PC-9 (cell line): ENCODE measurements around the gene FNIP1. TPM values are rescaled to one million over a fixed set of nuclear protein-coding genes. Genes with fewer than 3 reads are reported as not detected.
A peak's percentile ranks its signal among the peaks of the same experiment; 100 is the strongest.

Source experiments
- BruUV-seq: library from RNA; stranded (reverse); fragments of 400-500 nt; replicated peaks from 2 replicates; lab custom pipeline; 2021; lab: Mats Ljungman, UMichigan
- CTCF ChIA-PET: fragments of 300-600 bp; sonication (Branson Sonifier 250); formaldehyde crosslinking; loops from one replicate; lab custom pipeline; 2022; ENCODE audit warnings: antibody characterized with exemption; lab: Charles Lee
- POLR2A ChIA-PET: fragments of 300-600 bp; sonication (Branson Sonifier 250); formaldehyde crosslinking; loops from one replicate; lab custom pipeline; 2022; ENCODE audit warnings: antibody characterized with exemption; ENCODE audit not compliant: unreplicated experiment; lab: Charles Lee
- DNase-seq, 2 experiments: peaks; one replicate each; pipeline versions ENCODE4 v3.0.0 to v3.0.0-alpha.2; 2015 to 2022; ENCODE audit warnings: mixed read lengths in 1 of 2
- H2AFZ ChIP-seq: fragments of 200-600 bp; sonication (generic); 2 replicates; pipeline ENCODE4 v1.8.1; 2017; ENCODE audit warnings: antibody characterized with exemption
- H3F3A ChIP-seq: fragments of 200-600 bp; sonication (generic); 2 replicates; pipeline ENCODE4 v1.8.1; 2017; ENCODE audit warnings: antibody characterized with exemption, mild to moderate bottlenecking, low read depth; ENCODE audit not compliant: insufficient read depth
- H3K27ac ChIP-seq: fragments of 200-600 bp; sonication (generic); 2 replicates; pipeline ENCODE4 v1.6.1; 2016; ENCODE audit warnings: mixed run types
- H3K27me3 ChIP-seq: fragments of 200-600 bp; sonication (generic); 2 replicates; pipeline ENCODE4 v1.6.1; 2016; ENCODE audit warnings: low read depth, mixed run types; ENCODE audit not compliant: insufficient read depth
- H3K36me3 ChIP-seq: fragments of 200-600 bp; sonication (generic); 2 replicates; pipeline ENCODE4 v1.6.1; 2016; ENCODE audit warnings: low read depth, mixed run types
- H3K4me1 ChIP-seq: fragments of 200-600 bp; sonication (generic); replicated peaks from 2 replicates; pipeline ENCODE4 v1.6.1; 2016; ENCODE audit warnings: mixed run types; ENCODE audit not compliant: insufficient read depth
- H3K4me2 ChIP-seq: fragments of 200-600 bp; sonication (generic); 2 replicates; pipeline ENCODE4 v1.6.1; 2017; ENCODE audit warnings: mixed run types
- H3K4me3 ChIP-seq: fragments of 200-600 bp; sonication (generic); 2 replicates; pipeline ENCODE4 v1.6.1; 2016; ENCODE audit warnings: mixed run types
- H3K79me2 ChIP-seq: fragments of 200-600 bp; sonication (generic); 2 replicates; pipeline ENCODE4 v1.6.1; 2017; ENCODE audit warnings: low read depth, mixed run types
- H3K9me2 ChIP-seq: fragments of 200-600 bp; sonication (generic); 2 replicates; pipeline ENCODE4 v1.8.1; 2017; ENCODE audit warnings: mild to moderate bottlenecking; ENCODE audit not compliant: insufficient read depth
- H3K9me3 ChIP-seq: fragments of 200-600 bp; sonication (generic); 2 replicates; pipeline ENCODE4 v1.8.1; 2016; ENCODE audit warnings: low read depth; ENCODE audit not compliant: insufficient read depth
- H4K20me1 ChIP-seq: fragments of 200-600 bp; sonication (generic); 2 replicates; pipeline ENCODE4 v1.8.1; 2017; ENCODE audit not compliant: insufficient read depth
- EZH2 ChIP-seq: fragments of 200-600 bp; sonication (generic); IDR thresholded peaks from 2 replicates; pipeline ENCODE4 v1.8.0; 2017; ENCODE audit warnings: antibody characterized with exemption, low read depth
- intact Hi-C: fragments of 100-400 bp; cut with micrococcal nuclease; formaldehyde crosslinking; loops from one replicate; pipeline ENCODE4 v1.10.0; 2022; ENCODE audit not compliant: unreplicated experiment
- total RNA-seq: library from RNA; stranded (reverse); gene quantifications from 2 replicates; pipeline ENCODE4 v1.2.3, GENCODE V29; 2021
- TF ChIP-seq, protein P1 (sequence below): fragments of 200-600 bp; sonication (generic); conservative IDR thresholded peaks from 2 replicates; pipeline ENCODE4 v1.6.1; 2017; ENCODE audit warnings: mixed run types, antibody characterized with exemption, mild to moderate bottlenecking, moderate library complexity

FNIP1 gene
- total RNA-seq, 1 experiment from 2014 or later: 23.5 TPM

DNA sequence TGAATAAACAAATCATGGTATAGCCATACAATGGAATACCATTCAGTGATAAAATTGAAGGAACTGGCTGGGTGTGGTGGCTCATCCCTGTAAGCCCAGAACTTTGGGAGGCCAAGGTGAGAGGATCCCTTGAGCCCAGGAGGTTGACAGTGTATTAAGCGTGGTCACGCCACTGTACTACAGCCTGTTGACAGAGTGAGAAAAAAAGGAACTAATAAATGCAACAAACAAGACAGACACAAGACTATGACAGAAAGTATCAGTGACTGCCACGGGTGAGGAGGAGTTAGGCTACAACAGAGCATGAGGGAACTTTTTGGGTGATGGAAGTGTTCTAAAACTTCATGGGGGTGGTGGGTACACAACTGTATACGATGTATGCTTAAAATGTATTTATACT, 2.2 kb downstream of the FNIP1 start:
- H2AFZ ChIP-seq: no peak overlapping the region
- peaks cover 52% of the 10 kb centered on the region for H4K20me1 ChIP-seq
- peaks cover 71% of the 10 kb centered on the region for H3K79me2 ChIP-seq
- ChIA-PET CTCF (no interaction called here), POLR2A (no interaction called here)
- peak overlapping the region; percentile 93 for H3K4me2 ChIP-seq
- H3K9me3 ChIP-seq: no peaks in the 10 kb centered on the region
- no peak for DNase-seq
- H3K9me2 ChIP-seq: no peaks in the 10 kb centered on the region
- no peaks in the 10 kb centered on the region for H3K27me3 ChIP-seq
- no peak overlapping the region for H3K27ac ChIP-seq
- no TSS peak for BruUV-seq
- peaks cover 14% of the 10 kb centered on the region for H3K4me1 ChIP-seq
- no peak for TF ChIP-seq EZH2
- TF ChIP-seq, protein P1, sequence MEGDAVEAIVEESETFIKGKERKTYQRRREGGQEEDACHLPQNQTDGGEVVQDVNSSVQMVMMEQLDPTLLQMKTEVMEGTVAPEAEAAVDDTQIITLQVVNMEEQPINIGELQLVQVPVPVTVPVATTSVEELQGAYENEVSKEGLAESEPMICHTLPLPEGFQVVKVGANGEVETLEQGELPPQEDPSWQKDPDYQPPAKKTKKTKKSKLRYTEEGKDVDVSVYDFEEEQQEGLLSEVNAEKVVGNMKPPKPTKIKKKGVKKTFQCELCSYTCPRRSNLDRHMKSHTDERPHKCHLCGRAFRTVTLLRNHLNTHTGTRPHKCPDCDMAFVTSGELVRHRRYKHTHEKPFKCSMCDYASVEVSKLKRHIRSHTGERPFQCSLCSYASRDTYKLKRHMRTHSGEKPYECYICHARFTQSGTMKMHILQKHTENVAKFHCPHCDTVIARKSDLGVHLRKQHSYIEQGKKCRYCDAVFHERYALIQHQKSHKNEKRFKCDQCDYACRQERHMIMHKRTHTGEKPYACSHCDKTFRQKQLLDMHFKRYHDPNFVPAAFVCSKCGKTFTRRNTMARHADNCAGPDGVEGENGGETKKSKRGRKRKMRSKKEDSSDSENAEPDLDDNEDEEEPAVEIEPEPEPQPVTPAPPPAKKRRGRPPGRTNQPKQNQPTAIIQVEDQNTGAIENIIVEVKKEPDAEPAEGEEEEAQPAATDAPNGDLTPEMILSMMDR: no peak
- H3F3A ChIP-seq: no peaks in the 10 kb centered on the region
- H3K36me3 ChIP-seq: 0 out of 2 replicates have a peak, but pooled peaks cover 3% of the 10 kb centered on the region
- intact Hi-C loops: no loop called here
- H3K4me3 ChIP-seq: peak overlapping the region; percentile 95; the same call in 1 of the 2 replicates

- POLR2A ChIA-PET: no interaction called here
- peaks cover 86% of the 10 kb centered on the region for H3K79me2 ChIP-seq
- CTCF ChIA-PET: no interaction called here
- H3K9me2 ChIP-seq: no peaks in the 10 kb centered on the region
- intact Hi-C loops: no loop called here
- 0 out of 2 replicates have a peak, but pooled peaks cover 3% of the 10 kb centered on the region for H3K36me3 ChIP-seq
- no peak overlapping the region for H3K4me2 ChIP-seq
- H3K9me3 ChIP-seq: no peaks in the 10 kb centered on the region
- no peak overlapping the region for H2AFZ ChIP-seq
- no peaks in the 10 kb centered on the region for H3K27me3 ChIP-seq
- TF ChIP-seq, protein P1: no peak
- no peak for TF ChIP-seq EZH2
- H3K4me1 ChIP-seq: peaks cover 14% of the 10 kb centered on the region
- no TSS peak for BruUV-seq
- DNase-seq: no peak
- no peaks in the 10 kb centered on the region for H3F3A ChIP-seq
- no peak overlapping the region for H3K4me3 ChIP-seq
- H4K20me1 ChIP-seq: peaks cover 65% of the 10 kb centered on the region
- no peak overlapping the region for H3K27ac ChIP-seq
These were observed 3.9 kb downstream of the FNIP1 start for GRCh38 chr5:131792896-131793295.

DNA sequence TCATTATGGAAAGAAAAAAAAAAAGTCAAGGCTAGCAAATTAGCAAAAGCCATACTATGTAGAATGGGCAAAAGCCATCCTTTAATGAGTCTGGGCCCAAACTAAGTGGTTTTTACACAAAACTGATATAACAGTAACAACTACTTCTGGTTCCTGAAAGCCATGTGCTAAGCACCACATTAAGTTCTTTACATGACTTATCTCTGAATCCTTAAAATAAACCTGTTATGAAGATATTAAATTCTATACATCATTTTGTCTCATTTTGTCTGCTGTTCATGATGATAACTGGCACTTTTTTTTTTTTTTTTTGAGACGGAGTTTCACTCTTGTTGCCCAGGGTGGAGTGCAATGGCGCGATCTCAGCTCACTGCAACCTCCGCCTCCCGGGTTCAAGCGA, 5.0 kb downstream of the FNIP1 start:
- peaks cover 14% of the 10 kb centered on the region for H3K4me1 ChIP-seq
- no TSS peak for BruUV-seq
- no peak for TF ChIP-seq EZH2
- TF ChIP-seq, protein P1: no peak
- no peaks in the 10 kb centered on the region for H3K27me3 ChIP-seq
- no peak for DNase-seq
- H4K20me1 ChIP-seq: peaks cover 75% of the 10 kb centered on the region
- POLR2A ChIA-PET: no interaction called here
- H3K4me2 ChIP-seq: no peak overlapping the region
- H3K9me2 ChIP-seq: no peaks in the 10 kb centered on the region
- CTCF ChIA-PET: no interaction called here
- H3K9me3 ChIP-seq: no peaks in the 10 kb centered on the region
- H3K27ac ChIP-seq: no peak overlapping the region
- no peak overlapping the region for H2AFZ ChIP-seq
- H3K4me3 ChIP-seq: no peak overlapping the region
- H3K79me2 ChIP-seq: peaks cover 97% of the 10 kb centered on the region
- intact Hi-C loops: no loop called here
- 0 out of 2 replicates have a peak, but pooled peaks cover 3% of the 10 kb centered on the region for H3K36me3 ChIP-seq
- H3F3A ChIP-seq: no peaks in the 10 kb centered on the region
